CD4-positive, alpha-beta T cell treated with Interleukin-17A for 1 hour (primary cell): ENCODE data around the gene SMAD6.

ENCODE experiments used
- DNase-seq: peaks from one replicate; pipeline ENCODE4 v3.0.0-alpha.2; 2020

Gene SMAD6

GRCh38 chr15:66704019-66704802, 2.2 kb downstream of the SMAD6 start:
- DNase-seq = no peak

GRCh38 chr15:66704803-66705153, 2.7 kb downstream of the SMAD6 start:
- DNase-seq = no peak

GRCh38 chr15:66705277-66706146, 3.5 kb downstream of the SMAD6 start:
- no peak for DNase-seq

GRCh38 chr15:66706225-66706732, 4.2 kb downstream of the SMAD6 start:
- no peak for DNase-seq

- DNase-seq = no peak
Observed at GRCh38 chr15:66706840-66707239, 4.8 kb downstream of the SMAD6 start.

- no peak for DNase-seq
Observed at GRCh38 chr15:66707310-66708082, 5.5 kb downstream of the SMAD6 start.

GRCh38 chr15:66708389-66708788, 6.4 kb downstream of the SMAD6 start:
- no peak for DNase-seq

GRCh38 chr15:66709884-66710283, 7.8 kb downstream of the SMAD6 start:
- no peak for DNase-seq

- DNase-seq = no peak
Observed at GRCh38 chr15:66711260-66711659, 9.2 kb downstream of the SMAD6 start.

- DNase-seq = no peak
Observed at GRCh38 chr15:66711862-66712261, 9.8 kb downstream of the SMAD6 start.

GRCh38 chr15:66713843-66714508, 11.9 kb downstream of the SMAD6 start:
- DNase-seq = no peak

- DNase-seq = no peak
Observed at GRCh38 chr15:66714543-66714981, 12.5 kb downstream of the SMAD6 start.

- no peak for DNase-seq
Observed at GRCh38 chr15:66715181-66715624, 13.2 kb downstream of the SMAD6 start.

- DNase-seq = no peak
Observed at GRCh38 chr15:66715720-66716655, 14.0 kb downstream of the SMAD6 start.

- DNase-seq = no peak
Observed at GRCh38 chr15:66716656-66717020, 14.6 kb downstream of the SMAD6 start.

- no peak for DNase-seq
Observed at GRCh38 chr15:66718220-66718988, 16.4 kb downstream of the SMAD6 start.

GRCh38 chr15:66719471-66719870, 17.4 kb downstream of the SMAD6 start:
- DNase-seq = no peak

- DNase-seq = no peak
Observed at GRCh38 chr15:66720206-66721010, 18.4 kb downstream of the SMAD6 start.

- no peak for DNase-seq
Observed at GRCh38 chr15:66721020-66721419, 19.0 kb downstream of the SMAD6 start.

GRCh38 chr15:66721501-66721937, 19.5 kb downstream of the SMAD6 start:
- DNase-seq = no peak
